GM19438 (cell line): ENCODE measurements around the gene TAF10.

Experiments
- ATAC-seq: cut with Tn5 transposase; IDR thresholded peaks from one replicate; pipeline ENCODE4 v1.9.1; 2021; ENCODE audit warnings: low read depth; ENCODE audit not compliant: unreplicated experiment

TAF10 gene

GRCh38 chr11:6640985-6641701 lies 29.1 kb upstream of the TAF10 start:
- ATAC-seq = no peak

DNA sequence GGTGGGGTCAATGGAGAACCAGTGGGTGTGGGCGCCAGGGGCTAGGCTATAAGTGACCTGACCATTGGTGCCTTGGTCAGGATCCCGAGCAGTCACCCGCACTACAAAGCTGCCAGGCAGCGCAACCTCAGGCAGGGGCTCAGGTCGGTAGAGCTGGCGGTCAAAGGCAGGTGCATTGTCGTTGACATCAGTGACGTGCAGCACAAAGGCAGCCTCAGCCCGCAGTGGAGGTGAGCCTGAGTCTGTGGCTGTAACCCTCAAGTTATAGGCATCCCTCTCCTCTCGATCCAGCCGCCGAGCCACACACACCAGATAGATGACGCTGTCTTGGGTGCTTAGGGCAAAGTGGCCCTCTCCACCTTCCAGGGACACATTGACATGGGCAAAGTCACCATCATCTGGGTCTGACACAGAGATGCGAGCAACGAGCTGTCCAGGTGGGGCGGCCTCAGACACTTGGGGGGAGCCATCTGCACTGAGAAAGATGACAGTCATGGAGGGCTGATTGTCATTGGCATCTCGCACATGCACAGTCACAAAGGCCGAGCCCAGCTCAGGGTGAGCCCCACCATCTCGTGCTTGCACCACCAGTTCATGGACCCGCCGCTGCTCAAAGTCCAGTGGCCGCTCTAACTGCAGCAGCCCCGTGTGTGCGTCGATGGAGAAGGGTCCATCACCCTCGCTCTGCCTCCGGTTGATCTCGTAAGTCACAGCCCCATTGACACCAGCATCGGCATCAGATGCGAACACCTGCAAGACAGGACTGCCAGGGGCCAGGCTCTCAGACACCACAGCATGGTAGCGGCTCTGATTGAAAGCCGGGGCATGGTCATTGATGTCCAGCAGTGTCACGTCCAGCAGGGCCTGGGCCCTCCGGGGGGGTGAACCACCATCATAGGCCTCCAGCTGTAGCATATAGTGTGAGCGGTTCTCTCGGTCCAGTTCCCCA lies 28.3 kb upstream of the TAF10 start:
- ATAC-seq = no peak

- ATAC-seq = no peak
Measured at GRCh38 chr11:6638429-6638828, 26.4 kb upstream of the TAF10 start.

- ATAC-seq = no peak
Measured at GRCh38 chr11:6637871-6638270, 25.9 kb upstream of the TAF10 start.

DNA sequence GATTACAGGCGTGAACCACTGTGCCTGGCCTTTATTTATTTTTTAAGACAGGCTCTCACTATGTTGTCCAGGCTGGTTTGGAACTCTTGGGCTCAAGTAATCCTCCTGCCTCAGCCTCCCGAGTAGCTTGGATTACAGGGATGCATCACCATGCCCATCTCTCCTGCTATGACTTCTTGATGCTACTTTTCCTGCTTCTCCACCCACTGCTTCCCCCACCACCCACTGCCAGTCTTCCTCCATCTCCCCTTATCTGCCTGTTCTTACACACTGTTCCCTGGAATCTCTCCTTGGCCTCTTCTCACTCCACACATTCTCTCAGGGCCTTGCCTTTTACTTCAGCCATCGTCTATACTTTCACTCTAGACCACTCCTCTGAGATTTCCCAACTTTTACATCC lies 24.5 kb upstream of the TAF10 start:
- ATAC-seq = no peak

- no peak for ATAC-seq
Measured at GRCh38 chr11:6635082-6635932, 23.3 kb upstream of the TAF10 start.

GRCh38 chr11:6634534-6634933 lies 22.5 kb upstream of the TAF10 start:
- ATAC-seq = no peak

DNA sequence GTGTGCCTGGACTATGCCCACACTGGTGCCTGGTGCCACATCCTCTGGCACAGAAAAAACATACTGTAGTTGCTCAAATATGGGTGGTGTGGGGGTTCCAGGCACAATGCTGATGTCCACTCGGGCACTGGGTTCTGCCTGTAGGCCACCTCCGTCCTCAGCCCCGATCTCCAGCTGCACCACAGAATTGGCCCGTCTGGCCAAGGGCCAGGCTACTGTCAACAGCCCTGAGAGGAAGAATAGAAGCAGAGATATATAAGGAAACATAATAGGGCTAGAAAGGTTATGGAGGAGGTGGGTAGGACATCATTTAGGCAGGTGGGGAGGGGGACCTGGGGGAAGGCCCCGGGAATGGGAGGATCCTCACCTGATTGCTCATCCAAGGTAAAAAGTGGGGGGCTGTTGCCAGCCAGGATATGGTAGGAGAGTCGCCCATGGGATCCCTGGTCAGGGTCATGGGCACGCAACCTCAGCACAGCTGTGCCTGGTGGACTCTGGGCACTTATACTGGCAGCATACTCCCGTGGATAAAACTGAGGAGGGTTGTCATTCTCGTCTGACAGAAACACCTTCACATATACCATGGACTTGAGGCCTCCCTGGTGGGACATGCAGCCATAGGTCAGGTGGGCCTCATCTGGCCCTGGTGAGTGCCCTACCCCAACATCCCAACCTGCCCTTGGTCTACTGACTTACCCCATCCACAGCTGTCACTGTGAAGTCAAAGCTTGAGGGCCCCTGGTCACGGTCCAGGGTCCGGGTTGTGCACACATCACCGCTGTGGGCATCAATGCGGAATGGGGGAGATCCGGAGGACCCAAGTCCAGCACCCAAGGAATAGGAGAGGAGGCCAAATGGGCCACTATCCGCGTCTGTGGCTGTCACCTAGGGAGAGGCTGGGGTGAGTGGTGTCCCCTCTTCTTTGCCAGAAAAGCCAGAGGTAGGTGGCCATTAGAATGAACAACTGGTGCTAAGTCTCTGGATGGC lies 21.7 kb upstream of the TAF10 start:
- ATAC-seq = no peak

GRCh38 chr11:6632116-6633073 lies 20.4 kb upstream of the TAF10 start:
- ATAC-seq = no peak

GRCh38 chr11:6631361-6631890 lies 19.4 kb upstream of the TAF10 start:
- no peak for ATAC-seq

- no peak for ATAC-seq
Measured at GRCh38 chr11:6630632-6631291, 18.7 kb upstream of the TAF10 start.

DNA sequence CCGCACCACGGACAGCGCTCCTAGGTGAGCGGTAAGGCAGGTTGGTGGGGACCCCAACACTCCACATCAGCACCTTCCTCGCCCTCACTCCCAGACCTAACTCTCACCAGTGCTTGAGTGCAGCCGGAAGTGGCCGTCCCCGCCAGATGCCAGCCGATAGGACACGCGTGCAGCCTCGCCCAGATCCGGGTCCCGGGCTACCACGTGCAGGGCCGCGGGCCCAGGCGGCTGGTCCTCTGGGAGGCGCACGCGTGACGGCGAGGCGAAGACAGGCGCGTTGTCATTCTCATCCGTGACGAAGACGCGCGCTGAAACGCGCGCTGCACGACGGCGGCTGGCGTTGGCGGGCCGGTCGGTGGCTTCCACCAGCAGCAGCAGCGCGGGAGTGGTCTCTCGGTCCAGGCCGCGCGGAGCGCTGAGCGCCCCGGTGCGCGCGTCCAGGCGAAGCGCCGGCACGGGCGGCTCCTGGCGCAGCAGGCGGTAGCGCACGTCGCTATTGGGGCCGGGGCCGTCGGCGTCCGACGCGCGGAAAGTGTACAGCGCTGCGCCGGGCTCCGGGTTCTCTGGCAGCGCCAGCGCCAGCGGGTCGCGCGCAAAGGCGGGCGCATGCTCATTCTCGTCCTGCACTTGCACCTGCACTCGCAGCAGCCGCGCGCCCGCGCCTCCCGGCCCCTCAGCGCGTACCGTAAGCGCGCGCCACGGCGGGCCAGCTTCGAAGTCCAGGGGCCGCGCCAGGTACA lies 18.0 kb upstream of the TAF10 start:
- no peak for ATAC-seq

GRCh38 chr11:6629573-6629891 lies 17.5 kb upstream of the TAF10 start:
- no peak for ATAC-seq

- no peak for ATAC-seq
Measured at GRCh38 chr11:6628526-6628925, 16.5 kb upstream of the TAF10 start.

DNA sequence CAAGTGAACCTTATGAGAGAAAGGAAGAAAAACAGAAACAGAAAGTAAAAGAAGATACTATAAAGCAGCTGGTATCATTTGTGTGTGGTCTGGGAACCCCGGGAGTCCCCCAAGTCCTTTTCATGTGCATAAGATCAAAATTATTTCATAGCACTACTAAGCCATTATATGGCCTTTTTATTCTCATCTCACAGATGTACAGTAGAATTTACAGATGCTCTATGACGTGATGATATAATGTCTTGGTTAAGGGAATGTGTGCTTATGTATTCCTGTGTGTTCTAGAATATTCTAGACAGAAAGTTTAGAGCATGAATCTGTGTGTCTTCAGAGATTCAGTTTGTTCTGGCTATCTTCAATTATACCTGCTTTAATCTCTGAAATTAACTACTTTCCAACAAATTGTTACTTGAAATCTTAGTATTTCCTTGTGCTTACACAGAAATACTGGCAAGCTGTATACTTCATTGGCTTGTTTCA lies 15.8 kb upstream of the TAF10 start:
- peak; percentile 67 for ATAC-seq

DNA sequence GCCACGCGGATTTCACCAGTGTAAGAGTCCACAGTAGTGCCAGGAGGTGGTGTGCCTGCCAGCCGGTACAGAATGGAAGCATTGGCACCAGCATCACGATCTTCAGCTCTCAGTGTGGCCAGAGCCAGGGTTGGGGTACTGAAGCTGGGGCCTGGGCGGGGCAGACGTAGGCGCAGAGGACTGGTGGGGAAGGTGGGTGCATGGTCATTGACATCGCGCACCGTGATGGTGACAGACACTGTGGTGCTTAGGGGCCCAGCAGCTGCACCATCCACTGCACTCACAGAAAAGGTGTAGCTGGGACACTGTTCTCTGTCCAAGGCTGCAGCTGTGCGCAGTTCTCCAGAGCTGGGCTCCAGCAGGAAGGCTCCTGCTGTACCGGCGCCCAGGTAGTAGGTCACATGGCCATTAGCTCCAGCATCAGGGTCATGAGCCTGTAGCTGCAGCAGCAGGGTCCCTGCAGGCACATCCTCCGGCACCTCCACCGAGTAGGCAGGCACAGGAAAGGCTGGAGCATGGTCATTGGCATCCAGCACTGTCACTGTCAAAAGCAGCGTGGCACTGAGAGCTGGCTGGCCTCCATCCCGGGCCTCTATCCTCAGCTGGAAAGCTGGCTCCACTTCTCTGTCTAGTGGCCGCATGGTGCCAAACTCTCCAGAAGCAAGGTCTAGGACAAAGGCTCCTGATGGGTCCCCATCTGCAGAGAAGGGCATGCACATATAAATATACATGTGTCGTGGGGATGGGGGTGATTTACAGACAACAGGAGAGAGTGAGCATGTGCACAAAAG lies 15.2 kb upstream of the TAF10 start:
- no peak for ATAC-seq
